GM12801 (cell line): ENCODE results near the gene RPN2.

ENCODE experiments used
- CTCF ChIP-seq: IDR thresholded peaks from one replicate; pipeline ENCODE4 v1.5.1; 2011; ENCODE audit warnings: control low read depth; ENCODE audit not compliant: insufficient read length; ENCODE audit errors: extremely low read depth

The RPN2 gene

GRCh38 chr20:37263686-37264085 lies 84.6 kb downstream of the RPN2 start:
- TF ChIP-seq CTCF: no peak

- TF ChIP-seq CTCF: no peak
Observed at GRCh38 chr20:37265152-37265551, 86.0 kb downstream of the RPN2 start.

GRCh38 chr20:37266940-37267666 lies 88.0 kb downstream of the RPN2 start:
- no peak for TF ChIP-seq CTCF

DNA sequence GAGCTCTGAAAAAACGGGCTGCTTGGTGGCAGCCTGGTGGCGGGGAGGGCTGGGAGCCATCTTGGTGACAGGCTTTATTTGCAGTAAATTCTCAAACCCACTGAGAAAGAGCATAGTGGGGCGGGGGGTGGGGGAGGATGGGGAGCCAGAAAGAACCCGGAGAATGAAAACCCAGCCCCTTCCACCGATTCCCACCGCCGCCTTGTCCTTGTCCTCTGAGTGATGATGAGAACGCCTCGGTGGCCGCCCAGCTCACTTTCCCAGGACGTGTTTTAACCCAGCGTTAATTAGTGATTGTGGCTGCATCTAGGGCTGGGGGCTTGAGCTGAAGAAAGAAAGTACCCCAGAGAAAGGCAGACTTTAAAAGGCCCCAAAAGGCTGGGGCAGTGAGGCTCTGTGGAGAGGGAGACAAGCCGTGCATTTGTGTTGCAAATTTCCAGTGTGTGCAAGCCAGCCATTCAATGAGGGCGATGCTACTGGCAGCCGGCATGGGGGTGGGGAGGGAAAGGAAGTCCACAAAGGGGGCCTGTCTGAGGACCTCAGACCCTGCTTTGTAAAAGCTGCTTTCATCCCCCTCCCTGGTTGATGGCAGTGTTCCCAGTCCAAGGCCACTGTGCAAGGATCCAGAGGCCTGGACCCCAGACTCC lies 88.7 kb downstream of the RPN2 start:
- no peak for TF ChIP-seq CTCF

DNA sequence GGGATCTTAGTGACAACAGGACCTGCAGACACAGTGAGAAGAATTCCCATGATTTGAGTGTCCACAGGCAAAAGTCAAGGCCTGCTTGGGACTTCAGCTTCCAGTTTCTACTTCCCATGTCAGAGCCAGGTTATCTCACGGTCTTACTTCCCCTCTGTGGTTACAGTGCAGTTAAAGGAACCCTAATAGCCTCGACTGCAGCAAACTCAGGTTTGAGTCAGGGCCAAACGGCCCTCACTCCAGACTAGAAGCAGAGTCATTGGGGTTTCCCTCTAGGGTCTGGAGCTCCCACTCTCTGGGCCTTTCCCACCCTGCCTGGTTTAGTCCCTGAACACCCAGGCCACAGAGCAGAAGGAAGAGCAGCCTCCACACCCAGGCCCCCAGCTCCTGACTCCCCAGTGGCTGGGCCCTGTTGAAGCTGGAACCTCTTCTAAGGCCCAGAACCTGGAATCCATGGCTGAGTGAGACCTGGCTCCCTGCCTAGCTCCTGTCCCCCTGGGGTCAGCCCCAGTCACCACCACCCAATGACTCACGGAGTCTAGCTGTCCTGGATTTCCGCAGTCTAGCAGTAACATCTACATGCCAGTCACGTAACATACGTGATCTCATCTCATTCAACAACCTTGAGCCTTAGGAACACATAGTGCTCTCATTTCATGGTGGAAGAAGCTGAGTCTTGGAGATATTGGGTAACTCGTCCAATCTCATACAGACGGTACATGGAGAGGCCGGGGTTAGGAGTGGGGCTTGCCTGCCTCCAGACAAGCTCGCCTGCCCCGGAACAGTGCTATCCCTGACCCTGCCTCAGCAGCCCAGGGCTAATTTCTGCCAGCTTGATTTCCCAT lies 91.7 kb downstream of the RPN2 start:
- no peak for TF ChIP-seq CTCF

- TF ChIP-seq CTCF: no peak
Observed at GRCh38 chr20:37271421-37271768, 92.3 kb downstream of the RPN2 start.

DNA sequence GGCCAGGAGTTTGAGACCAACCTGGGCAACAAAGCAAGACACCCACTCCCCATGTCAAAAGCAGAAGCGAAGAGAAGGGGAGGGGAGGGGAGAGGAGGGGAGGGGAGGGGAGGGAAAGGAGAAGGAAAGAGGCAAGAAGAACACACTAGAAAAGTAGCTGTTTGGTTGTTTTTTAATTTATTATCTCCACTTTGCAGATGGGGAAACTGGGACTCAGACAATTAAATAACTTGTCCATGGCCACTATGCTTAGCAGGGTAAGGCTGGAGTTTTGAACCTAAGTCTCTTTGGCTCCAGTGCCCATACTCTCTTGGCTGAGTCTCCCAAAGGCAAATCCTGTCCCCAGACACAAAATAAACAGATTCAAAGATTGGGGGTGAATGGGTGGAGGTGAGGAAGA lies 94.9 kb downstream of the RPN2 start:
- no peak for TF ChIP-seq CTCF
